Upper lobe of right lung (tissue), 1 donor: ENCODE results near the gene SALL1. TPM values are rescaled to one million over a fixed set of nuclear protein-coding genes. Genes with fewer than 3 reads are reported as not detected.

Source experiments
- ATAC-seq: fragments of 200-7000 bp; cut with Tn5 transposase; one replicate; pipeline ENCODE4 v1.9.1; 2020; ENCODE audit warnings: mild to moderate bottlenecking, moderate library complexity
- DNase-seq: peaks from one replicate; pipeline ENCODE4 v3.0.0-alpha.2; 2020
- H3K27ac ChIP-seq: fragments of 200-600 bp; one replicate; pipeline ENCODE4 v1.8.0; 2022
- H3K27me3 ChIP-seq: fragments of 200-600 bp; one replicate; pipeline ENCODE4 v1.8.0; 2022; ENCODE audit warnings: mild to moderate bottlenecking
- H3K36me3 ChIP-seq: fragments of 200-600 bp; one replicate; pipeline ENCODE4 v1.8.0; 2022
- H3K4me1 ChIP-seq: fragments of 200-600 bp; one replicate; pipeline ENCODE4 v1.8.0; 2022
- H3K4me3 ChIP-seq: fragments of 200-600 bp; one replicate; pipeline ENCODE4 v1.8.0; 2022; ENCODE audit warnings: mild to moderate bottlenecking
- H3K9me3 ChIP-seq: fragments of 200-600 bp; one replicate; pipeline ENCODE4 v1.8.0; 2022
- CTCF ChIP-seq: fragments of 200-600 bp; IDR thresholded peaks from one replicate; pipeline ENCODE4 v1.8.0; 2022; ENCODE audit warnings: antibody characterized with exemption
- intact Hi-C: fragments of 100-400 bp; cut with DNase I; formaldehyde crosslinking; loops from one replicate; pipeline ENCODE4 v1.11.0; 2022
- total RNA-seq: library from RNA; stranded (reverse); fragmentation: NEBNext Ultra II Directional; extraction: Animal tissue kit (Norgen Biotek cat#: 25700); gene quantifications from one replicate; pipeline ENCODE4 v1.2.1, GENCODE V29; 2021
- donor health status: DM: no; HTN: yes; CAD: no; lungs with severe emphysema.

Gene SALL1
- total RNA-seq, 1 donor from 2014 or later, result not detected

GRCh38 chr16:51114382-51114781 lies 36.7 kb downstream of the SALL1 start:
- Histone ChIP-seq H3K9me3 (no peaks in the 10 kb centered on the region), H3K27me3 (peaks cover 41% of the 10 kb centered on the region), H3K27ac (no peak overlapping the region), H3K4me3 (no peak overlapping the region), H3K36me3 (no peaks in the 10 kb centered on the region), H3K4me1 (no peaks in the 10 kb centered on the region)
- no peak for TF ChIP-seq CTCF
- intact Hi-C loops, result no loop called here
- no peak for DNase-seq
- no peak for ATAC-seq

- intact Hi-C loops, result no loop called here
- DNase-seq (no peak), ATAC-seq (no peak)
- no peak for TF ChIP-seq CTCF
- Histone ChIP-seq H3K27me3 (peaks cover 40% of the 10 kb centered on the region), H3K9me3 (no peaks in the 10 kb centered on the region), H3K36me3 (no peaks in the 10 kb centered on the region), H3K27ac (no peak overlapping the region), H3K4me1 (no peaks in the 10 kb centered on the region), H3K4me3 (no peak overlapping the region)
These were observed 37.6 kb downstream of the SALL1 start for GRCh38 chr16:51113236-51114125.

GRCh38 chr16:51112323-51112722 lies 38.7 kb downstream of the SALL1 start:
- no peak for DNase-seq
- no peak for ATAC-seq
- H3K9me3 ChIP-seq, result no peaks in the 10 kb centered on the region
- no peaks in the 10 kb centered on the region for H3K4me1 ChIP-seq
- no peak overlapping the region for H3K4me3 ChIP-seq
- no peak for TF ChIP-seq CTCF
- H3K27me3 ChIP-seq, result peaks cover 40% of the 10 kb centered on the region
- H3K27ac ChIP-seq, result no peak overlapping the region
- H3K36me3 ChIP-seq, result no peaks in the 10 kb centered on the region
- intact Hi-C loops, result no loop called here

- Histone ChIP-seq H3K9me3 (no peaks in the 10 kb centered on the region), H3K27ac (no peak overlapping the region), H3K36me3 (no peaks in the 10 kb centered on the region), H3K4me3 (no peak overlapping the region), H3K27me3 (peaks cover 40% of the 10 kb centered on the region), H3K4me1 (no peaks in the 10 kb centered on the region)
- intact Hi-C loops, result no loop called here
- no peak for TF ChIP-seq CTCF
- ATAC-seq (no peak), DNase-seq (no peak)
These were observed 39.3 kb downstream of the SALL1 start for GRCh38 chr16:51111759-51112158.

GRCh38 chr16:51110700-51111157 lies 40.3 kb downstream of the SALL1 start:
- Histone ChIP-seq H3K4me1 (no peaks in the 10 kb centered on the region), H3K9me3 (no peaks in the 10 kb centered on the region), H3K27me3 (peaks cover 40% of the 10 kb centered on the region), H3K4me3 (no peak overlapping the region), H3K27ac (no peak overlapping the region), H3K36me3 (no peaks in the 10 kb centered on the region)
- ATAC-seq, result no peak
- intact Hi-C loops, result no loop called here
- no peak for DNase-seq
- TF ChIP-seq CTCF, result no peak
